GM19395 (cell line): ENCODE data around the gene ATF6B.
"Not testable (repeated sequence)": the region's sequence is repeated elsewhere in the genome, so short reads cannot be mapped to it uniquely, and the experiment has no call there.

Experiments
- ATAC-seq: cut with Tn5 transposase; IDR thresholded peaks from one replicate; pipeline ENCODE4 v1.9.1; 2021; ENCODE audit warnings: mild to moderate bottlenecking, moderate library complexity; ENCODE audit not compliant: unreplicated experiment

The ATF6B gene

DNA sequence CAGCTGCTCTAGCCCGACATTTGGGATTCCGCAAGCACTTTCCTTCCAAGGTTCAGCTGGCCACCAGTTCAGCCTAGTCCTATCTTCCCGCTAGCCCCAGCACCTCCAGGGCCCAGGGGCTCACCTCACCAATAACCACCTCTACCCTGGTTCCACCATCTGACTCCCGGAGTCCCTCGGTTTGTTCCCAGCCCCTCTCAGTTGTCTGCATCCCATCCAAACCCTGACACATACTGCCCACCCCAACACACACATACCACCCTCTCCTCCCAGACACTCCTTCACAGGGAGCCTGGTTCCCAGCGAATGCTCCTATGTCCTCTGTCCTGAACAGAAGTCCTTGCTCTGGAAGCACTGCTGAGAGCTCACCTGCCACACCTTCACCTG lies 19.3 kb downstream of the ATF6B start:
- no peak for ATAC-seq

DNA sequence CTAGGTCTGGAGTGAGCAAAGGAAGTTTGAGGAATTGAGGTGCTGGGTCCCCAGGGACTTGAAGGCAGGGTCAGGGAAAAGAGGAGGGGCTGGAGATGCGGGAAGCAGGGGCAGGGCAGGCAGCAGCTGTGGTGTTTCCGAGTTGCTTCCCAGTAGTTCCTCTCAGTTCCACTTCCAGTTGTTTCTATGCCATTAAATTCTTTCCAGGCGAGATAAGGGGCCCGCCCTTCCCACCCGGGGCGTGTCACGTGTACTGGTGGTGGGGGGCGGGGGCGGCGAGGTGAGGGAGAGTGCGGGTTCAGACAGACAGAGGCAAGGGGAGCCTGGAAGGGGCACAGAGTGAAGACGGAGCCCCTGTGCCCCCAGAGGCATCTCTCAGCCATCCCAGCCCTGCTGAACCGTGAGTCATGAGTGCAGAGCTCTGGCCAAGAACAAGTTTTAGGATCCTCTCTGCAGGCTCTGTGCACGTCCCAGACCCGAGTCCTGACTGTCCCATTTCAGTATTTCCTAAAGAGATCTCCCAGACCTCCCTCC lies 19.9 kb downstream of the ATF6B start:
- ATAC-seq: no peak

GRCh38 chr6:32107406-32107805 lies 20.6 kb downstream of the ATF6B start:
- ATAC-seq: no peak

GRCh38 chr6:32105433-32105832 lies 22.6 kb downstream of the ATF6B start:
- no peak for ATAC-seq

- no peak for ATAC-seq
Observed at GRCh38 chr6:32102255-32102654, 25.8 kb downstream of the ATF6B start.

DNA sequence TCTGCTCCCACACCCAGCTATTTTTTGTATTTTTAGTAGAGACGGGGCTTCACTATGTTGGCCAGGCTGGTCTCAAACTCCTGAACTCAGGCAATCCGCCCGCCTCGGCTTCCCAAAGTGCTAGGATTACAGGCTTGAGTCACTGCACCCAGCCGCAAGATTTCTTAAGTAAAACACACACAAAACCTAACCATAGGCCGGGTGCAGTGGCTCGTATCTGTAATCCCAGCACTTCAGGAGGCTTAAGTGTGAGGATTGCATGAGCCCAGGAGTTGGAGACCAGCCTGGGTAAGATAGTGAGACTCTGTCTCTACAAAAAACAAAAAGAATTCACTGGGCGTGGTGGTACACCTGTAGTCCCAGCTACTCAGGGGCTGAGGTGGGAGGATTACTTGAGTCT lies 27.8 kb downstream of the ATF6B start:
- ATAC-seq: not testable (repeated sequence)

- ATAC-seq: no peak
Observed at GRCh38 chr6:32097364-32097763, 30.7 kb downstream of the ATF6B start.

DNA sequence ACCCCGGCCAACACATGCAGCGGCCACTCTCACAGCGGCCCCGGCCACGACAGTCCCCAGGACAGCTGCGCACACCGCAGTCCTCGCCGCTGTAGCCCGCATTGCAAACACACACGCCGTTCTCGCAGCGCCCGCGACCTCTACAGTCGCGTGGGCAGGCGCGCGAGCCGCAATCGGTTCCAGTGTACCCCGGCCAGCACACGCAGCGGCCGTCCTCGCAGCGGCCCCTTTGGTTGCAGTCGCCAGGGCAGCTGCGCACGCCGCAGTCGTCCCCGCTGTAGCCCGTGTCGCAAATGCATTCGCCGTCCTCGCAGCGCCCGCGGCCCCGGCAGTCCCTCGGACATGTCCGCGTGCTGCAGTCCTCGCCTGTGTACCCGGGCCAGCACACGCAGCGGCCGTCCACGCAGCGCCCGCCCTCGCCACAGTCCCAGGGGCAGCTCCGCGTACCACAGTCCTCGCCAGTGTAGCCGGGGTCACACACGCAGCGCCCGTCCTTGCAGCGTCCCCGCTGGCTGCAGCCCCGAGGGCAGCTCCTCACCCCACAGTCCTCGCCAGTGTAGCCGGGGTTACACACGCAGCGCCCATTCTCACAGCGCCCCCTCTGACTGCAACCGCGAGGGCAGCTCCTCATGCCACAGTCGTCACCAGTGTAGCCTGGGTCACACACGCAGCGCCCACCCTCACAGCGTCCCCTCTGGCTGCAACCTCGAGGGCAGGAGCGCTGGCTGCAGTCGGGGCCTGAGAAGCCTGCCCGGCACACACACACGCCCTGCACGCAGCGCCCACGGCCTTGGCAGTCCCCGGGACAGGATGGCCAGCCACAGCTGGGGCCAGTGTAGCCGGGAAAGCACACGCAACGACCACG lies 31.4 kb downstream of the ATF6B start:
- no peak for ATAC-seq

- ATAC-seq: no peak
Observed at GRCh38 chr6:32096087-32096393, 32.0 kb downstream of the ATF6B start.

DNA sequence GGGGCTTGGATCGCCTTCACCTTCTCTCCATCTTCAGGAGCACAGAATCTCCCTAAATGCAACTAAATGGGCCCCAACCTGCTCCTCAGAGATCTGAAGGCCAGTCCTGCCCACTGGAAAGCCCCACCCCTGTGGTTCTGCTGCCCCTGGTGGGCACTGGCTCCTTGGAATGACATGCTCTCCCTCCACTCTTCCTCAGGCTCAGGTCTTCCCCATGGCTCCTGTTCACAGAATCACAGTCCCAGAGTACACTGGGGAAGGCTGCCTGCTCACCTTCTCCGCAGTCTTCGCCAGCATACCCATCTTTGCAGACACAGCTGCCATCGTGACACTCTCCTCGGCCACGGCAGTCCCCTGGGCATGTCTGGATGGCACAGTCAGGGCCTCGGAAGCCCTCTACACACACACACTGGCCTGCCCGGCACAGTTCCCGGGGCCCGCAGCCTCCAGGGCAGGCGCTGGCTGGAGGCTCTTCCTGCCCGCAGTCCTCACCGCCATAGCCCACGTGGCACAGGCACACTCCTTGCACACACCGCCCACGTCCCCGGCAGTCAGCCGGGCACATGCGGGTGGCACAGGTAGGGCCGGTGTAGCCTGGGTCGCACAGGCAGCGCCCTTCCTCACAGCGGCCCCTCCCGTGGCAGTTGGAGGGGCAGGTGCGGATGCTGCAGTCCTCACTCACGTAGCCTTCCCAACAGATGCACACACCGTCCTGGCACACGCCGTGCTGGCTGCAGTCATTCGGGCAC lies 32.5 kb downstream of the ATF6B start:
- no peak for ATAC-seq

GRCh38 chr6:32092760-32093497 lies 35.1 kb downstream of the ATF6B start:
- ATAC-seq: no peak

GRCh38 chr6:32089082-32089828 lies 38.8 kb downstream of the ATF6B start:
- no peak for ATAC-seq

GRCh38 chr6:32088487-32089049 lies 39.5 kb downstream of the ATF6B start:
- no peak for ATAC-seq

- ATAC-seq: no peak
Observed at GRCh38 chr6:32087574-32088486, 40.2 kb downstream of the ATF6B start.

DNA sequence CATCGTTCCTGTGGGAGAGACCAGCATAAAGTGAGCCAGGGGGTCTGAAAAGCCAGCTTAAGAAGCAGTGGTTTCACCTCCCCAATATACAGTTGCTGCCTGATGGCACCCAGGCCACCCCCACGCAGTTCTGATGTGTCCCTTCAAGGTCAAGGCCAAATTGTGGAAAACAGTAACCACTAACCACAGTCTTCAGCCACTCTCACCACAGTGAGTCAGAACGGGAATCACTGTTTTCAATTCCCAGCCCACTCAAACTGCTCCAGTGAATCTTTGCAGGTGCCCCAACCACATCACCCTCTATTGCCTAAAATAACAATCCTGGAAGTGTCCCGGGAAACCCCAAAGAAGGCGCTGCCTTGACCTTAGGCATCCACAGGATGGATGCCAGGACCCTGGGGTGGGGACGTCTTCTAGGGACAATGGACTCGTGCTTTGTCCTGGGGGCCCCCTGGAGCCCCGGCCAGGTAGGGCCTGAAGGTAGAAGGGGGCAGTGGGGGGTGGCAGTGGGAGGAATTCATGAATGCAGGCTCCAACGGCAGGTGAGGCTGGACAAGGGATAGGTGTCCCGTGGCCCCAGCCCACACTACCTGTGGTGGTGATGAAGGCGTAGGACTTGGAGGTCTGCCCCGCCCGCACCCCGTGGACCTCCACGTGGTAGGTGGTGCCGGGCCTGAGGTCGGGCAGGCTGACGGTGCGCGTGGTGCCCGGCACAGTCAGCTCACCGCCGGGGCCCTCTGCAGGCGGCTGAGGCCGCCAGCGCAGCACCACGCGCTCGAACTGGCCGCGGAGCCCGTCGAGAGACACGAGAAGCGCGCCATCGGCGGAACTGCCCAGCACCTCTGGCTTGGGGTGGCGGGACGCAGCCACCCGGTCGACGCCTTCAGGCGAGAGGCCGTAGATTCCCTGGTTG lies 41.1 kb downstream of the ATF6B start:
- no peak for ATAC-seq

- no peak for ATAC-seq
Observed at GRCh38 chr6:32085759-32086459, 42.1 kb downstream of the ATF6B start.

DNA sequence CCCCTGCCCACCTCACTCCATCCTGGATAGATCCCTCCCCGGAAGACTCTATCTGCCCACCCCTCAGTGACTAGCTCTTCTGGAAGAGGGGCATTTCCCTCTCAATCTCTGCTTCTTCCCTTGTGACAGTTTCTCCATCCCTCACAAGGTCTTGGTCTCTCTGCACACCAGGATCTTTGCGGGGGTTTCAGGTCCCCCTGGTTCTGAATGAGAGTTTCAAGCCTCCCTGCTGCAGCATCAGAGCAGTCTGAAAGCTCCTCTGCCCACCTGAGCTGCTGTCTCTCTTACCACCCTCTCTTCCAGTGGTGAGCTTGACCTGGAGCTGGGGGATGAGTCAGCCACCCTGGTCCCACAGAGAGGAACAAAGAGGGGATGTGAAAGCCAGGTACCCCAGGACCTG lies 43.3 kb downstream of the ATF6B start:
- ATAC-seq: no peak
